AG08396 (cell line): Measurements from ENCODE around the gene DPYSL5.
"Not testable (repeated sequence)": the region's sequence is repeated elsewhere in the genome, so short reads cannot be mapped to it uniquely, and the experiment has no call there.

Experiments used
- DNase-seq: peaks from one replicate; pipeline ENCODE4 v3.0.0; 2012; ENCODE audit warnings: low spot score, mixed read lengths

DPYSL5 gene

GRCh38 chr2:26875065-26875634 lies 27.2 kb downstream of the DPYSL5 start:
- no peak for DNase-seq

DNA sequence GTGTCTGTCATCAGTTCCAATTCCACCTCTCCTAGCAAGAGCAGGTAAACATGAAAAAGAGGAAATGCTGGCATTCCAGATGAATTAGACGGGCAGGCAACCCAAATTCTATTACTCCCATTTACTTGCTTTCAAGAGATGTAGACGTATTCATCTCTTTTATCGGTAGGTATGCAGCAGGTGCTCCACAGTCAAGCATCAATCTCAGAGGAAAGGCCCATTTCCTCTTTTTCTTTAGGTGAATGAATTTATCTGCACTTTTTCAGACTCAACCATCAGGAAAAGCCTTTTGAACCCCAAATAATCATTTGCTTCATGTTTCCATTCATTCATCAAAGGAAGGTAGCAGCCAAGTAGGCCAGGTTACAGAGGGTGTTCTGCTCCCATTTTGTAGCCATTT lies 27.9 kb downstream of the DPYSL5 start:
- no peak for DNase-seq

GRCh38 chr2:26876260-26876659 lies 28.3 kb downstream of the DPYSL5 start:
- no peak for DNase-seq

GRCh38 chr2:26877276-26877675 lies 29.3 kb downstream of the DPYSL5 start:
- DNase-seq: no peak

DNA sequence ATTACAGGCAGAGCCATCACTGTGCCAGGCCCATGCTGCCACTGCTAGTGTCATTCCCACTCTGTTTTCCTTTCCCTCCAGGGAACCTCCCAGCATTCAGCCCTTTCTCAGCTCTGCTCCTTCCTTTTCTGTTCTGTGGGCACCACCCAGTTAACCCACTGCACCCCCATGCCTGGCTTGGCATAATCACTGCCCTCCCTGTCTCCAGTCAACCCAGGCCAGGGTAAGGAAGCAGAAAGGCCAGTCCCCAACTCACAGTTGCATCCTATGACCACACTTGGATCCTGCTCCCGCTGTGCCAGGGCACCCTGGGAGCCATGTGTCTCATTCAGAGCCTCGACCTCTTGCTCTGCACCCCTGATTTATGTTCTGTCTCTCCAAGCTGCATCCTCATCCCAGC lies 32.2 kb downstream of the DPYSL5 start:
- DNase-seq: no peak

DNA sequence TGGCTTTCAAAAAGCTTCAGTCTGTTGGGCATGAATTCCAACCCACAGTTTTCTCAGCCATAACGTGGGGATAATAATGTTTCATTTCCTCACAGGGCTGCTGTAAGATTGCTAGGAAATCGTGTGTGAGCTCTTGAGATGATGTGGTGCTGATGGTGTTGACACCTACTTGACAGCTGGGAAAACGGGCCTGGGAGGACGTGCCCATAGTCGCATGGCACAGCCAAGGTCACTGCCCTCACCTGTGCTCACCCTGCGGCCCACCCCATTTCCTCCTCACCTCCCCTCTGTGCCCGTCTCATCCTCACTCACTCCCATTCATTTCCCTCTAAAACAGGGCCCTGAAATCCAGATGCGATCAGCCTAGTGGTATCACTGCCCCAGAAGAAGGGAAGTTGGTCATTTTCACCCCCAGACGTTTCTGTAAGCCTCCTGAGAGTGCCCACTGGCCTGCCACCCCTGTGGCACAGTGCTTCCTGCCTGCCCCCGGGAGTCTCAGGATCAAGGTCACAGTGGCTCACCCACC lies 33.0 kb downstream of the DPYSL5 start:
- DNase-seq: no peak

- DNase-seq: not testable (repeated sequence)
These were observed 34.3 kb downstream of the DPYSL5 start for GRCh38 chr2:26882220-26882619.

DNA sequence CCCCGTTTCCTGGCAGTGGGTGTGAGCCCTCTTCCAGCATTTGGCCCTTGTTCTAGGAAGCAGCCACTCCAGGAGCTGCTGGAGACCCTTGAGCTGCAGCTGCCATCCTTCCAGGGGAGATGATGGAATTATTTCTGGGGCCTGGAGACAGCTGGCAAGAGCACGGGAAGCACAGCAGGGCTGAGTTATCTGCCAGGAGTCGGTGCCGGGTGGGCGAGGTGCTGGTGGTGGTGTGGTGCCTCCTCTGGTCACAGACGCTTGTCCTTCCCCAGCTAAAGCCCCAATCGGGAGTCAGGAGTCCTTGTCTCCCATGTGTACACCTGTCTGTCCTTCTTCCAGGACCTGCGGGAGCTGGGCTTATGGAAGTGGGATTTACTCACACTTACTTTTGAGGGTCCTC lies 36.0 kb downstream of the DPYSL5 start:
- no peak for DNase-seq

DNA sequence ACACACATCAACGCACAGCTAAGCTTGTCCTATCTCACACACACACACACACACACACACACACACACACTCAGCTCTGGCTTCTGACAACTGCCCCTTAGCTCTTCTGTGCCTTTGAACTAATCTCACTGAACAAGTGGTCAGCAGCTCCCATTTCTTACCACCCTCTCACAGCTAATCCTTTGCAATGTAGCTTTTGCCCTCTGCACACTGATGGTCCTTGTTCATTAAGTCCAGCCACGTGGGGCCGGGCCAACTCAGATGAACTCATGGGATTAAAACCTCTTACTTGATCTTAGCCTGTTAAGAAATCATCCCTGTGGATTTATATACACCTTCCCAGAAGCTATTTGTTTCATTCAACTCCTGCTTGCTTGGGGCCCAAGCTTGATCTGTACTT lies 36.6 kb downstream of the DPYSL5 start:
- DNase-seq: no peak

DNA sequence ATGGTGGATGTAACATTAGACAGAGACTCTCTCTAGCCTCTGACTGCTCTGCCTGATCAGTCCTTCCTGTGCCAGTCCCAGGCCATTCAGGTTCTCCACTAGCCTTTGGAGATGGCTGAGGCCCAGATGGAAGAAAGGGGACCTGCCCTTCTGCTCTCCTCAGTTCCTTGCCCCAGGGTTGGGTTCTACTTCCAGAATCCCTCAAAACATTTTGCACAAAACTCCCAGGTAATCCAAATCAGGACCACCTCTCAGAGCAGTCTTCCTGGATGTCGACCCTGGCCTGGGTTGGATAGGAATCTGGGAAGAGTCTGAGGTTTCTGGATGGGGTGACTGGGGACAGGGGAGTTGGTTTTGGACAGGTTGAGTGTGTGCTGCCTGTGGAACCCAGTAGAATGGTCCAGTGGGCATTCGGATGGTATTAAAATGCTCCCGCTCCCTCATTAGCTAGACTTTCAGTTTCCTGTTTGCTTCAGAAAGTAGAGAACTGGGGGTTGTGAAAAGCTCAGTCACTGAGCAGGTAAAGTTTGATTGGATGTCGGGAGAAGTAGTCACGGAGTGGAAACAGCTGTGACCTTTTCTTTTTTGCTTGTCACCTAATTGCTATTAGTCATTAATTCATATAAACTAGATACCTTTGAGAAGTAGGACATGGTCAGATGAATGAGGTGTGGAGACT lies 37.9 kb downstream of the DPYSL5 start:
- no peak for DNase-seq

- DNase-seq: no peak
These were observed 38.8 kb downstream of the DPYSL5 start for GRCh38 chr2:26886736-26887135.

- no peak for DNase-seq
These were observed 39.2 kb downstream of the DPYSL5 start for GRCh38 chr2:26887151-26887550.

DNA sequence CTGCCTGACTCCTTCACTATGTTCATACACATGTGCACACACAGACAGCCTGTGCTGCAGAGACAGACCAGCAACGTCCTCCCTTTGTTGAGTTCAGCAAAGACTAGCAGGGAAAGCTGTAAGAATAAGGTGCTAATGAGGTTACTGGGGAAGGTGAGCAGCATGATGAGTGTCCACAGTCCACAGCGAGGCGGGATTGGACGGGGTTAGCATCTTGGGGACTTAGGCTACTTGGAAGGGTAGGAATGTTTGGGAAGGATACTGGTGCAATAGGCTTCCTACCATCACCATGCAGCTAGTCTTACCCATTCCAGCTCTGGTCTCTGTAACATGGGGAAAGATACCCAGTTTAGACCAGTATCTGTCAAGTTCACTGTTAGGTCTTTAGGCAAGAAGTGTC lies 41.9 kb downstream of the DPYSL5 start:
- DNase-seq: no peak

- DNase-seq: no peak
These were observed 42.5 kb downstream of the DPYSL5 start for GRCh38 chr2:26890341-26891000.

DNA sequence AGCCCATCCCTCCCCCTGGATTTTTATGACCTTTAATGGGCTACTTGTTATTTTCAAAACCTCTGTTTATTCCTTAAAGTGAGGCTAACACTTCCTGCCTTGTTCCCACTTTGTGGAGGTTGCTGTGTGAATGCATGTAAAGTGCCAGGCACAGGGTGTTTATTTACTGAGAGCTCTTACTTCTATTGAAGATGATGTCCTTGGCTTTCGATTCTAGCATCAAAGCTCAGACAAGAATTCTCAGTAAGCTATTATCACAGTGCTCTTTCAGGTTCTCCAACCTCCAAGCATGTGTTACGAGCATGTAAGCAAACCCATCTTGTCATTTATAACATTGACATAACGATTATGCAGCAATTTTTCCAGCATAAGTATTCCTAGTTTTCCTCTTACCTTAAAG lies 44.2 kb downstream of the DPYSL5 start:
- no peak for DNase-seq

- DNase-seq: no peak
These were observed 45.1 kb downstream of the DPYSL5 start for GRCh38 chr2:26892922-26893524.

DNA sequence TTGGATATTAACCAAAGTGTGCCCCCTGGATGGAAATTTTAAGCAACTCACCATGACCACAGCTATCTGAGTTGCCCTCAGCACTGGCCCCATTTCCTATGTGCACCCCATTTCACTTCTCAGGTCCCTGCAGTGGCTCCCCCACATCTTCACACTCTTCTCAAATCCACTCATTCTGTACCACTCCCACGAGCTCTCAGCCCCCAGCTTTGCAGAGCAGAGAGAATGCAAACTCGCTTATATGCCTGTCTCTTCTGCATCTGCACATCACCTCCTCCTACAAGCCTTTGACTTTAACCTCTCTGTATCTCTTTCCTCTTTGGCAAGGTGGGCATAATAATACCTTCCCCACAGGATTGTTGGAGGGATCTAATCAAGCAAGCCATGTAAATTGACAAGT lies 46.2 kb downstream of the DPYSL5 start:
- DNase-seq: no peak

DNA sequence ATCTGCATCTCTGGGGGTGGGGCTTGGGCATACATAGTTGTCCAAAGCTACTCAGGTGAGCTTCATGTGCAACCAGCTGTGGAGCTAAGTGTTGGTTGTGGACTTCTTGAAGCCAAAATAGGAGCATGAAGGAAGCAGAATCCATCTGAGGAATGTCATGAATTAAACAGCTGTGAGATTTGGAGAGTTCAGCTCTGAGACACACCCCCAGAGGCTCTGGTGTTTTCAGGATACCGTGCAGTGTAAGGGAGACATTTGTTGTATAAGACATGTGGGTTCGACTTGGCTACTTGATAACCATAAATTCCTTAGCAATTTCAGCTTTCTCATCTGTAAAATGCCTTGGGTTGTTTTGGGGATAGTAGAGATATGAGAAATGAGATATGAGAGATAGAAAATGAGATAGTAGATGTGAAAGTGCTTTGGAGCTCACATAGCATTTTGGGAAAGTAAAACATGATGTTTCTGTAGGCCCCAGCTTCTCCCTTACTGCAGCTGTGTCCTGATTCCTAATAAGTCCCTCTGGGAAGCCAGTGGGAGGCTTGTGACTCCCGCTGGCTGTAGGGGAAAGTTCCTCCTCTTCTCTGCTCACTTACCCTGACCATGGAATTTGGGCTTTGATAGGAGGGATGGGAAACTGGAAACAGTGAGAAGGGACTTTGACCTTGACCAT lies 50.0 kb downstream of the DPYSL5 start:
- no peak for DNase-seq

- DNase-seq: no peak
These were observed 50.6 kb downstream of the DPYSL5 start for GRCh38 chr2:26898480-26899078.

GRCh38 chr2:26899500-26900164 lies 51.7 kb downstream of the DPYSL5 start:
- DNase-seq: no peak

DNA sequence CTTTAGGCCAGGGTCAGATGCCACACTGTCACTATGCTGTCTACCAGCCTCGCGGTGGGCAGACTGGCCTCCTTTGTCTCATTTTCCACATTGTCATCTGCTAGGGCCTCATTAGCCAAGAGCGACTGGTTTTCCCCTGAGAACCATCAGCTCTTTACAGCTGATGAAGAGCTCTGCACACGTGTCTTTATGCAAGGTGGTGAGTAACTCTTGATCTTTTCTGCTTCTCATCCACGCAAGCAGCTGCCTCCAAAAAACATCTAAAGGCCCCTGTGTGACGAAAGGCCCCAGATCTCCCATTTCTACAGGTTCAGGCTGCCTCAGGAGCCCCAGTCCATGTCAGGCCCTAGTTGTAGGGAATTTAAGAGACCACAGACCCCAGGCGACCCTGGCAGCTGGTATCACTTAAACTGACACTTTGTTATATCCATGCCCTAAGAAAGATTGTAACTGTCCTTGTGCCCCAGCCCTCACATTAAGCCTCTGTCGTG lies 52.9 kb downstream of the DPYSL5 start:
- no peak for DNase-seq
